ENCODE results near the gene CLRN1.

CLRN1 gene

DNA sequence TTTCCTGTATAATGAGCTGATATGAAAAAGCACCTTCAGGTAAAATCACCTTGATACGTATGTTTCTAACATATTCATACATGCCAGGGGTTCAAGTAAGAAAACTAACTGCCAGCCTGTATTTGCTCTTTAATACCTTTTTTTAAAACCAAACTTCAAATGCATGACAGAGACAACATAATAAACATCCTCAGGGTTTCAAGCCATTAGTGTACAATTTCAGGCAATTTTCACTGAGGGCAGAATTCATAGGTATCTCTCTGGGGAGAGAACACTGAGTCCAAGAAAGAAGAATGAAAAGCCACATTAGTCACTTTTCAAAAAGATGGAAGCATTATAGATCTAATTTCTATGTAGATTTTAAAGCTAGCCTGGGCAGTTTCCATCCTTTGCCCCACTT, 94.2 kb downstream of the CLRN1 start:
- in situ Hi-C loops (cut with MboI; ENCODE audit: low sequenced_read_pairs) = no loop called here

DNA sequence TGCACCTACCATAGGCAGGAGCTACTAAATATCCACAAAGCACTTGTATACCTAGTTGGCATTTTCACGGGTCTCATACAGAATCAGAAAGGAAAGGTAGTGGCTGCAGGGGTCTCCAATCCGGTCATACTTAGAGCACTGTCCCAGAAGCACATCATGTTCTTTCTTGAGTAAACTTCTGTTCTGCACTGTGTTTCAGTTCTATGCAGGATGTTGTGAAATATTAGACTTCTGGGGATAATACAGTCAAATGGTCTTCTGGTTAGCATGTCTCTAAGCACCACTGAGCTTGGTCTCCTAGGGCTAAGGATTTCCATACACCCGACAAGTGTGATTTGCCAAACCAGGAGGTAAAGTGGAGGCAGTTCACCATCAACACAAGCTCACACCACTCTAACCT, 95.2 kb downstream of the CLRN1 start:
- in situ Hi-C loops (cut with MboI; ENCODE audit: low sequenced_read_pairs) = no loop called here

DNA sequence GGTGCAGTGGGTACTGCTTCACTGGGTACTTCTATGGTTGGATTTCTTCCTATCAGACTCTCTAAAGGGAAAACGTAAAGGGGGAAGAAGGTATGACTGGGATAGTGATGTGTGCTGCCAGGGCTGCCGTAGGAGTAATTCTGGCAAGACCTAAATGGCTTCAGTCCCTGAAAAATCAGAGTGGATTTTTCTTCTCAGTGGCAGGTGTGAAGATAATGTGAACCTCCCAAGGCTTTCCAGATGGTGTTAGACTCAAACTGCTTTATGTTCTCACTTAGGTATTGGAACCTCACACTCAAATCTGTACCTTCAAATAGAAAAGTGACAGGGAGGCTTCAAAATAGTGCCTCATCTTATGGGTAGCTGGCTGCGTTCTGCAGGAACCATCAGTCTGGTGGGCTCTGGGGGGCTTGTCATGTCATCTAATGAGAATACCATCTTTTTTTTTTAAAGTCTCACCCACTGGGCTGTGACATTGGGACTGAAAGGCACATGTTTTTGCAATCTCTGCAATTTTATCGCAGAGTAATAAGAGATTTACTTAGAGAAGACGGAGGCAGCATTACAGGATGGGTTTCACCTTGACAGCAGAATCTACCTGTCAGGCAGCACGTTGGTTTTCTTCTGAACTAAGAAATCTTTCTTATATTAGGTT, 95.8 kb downstream of the CLRN1 start:
- in situ Hi-C loops (cut with MboI; ENCODE audit: low sequenced_read_pairs) = no loop called here
